ENCODE data around the gene CFAP20.

CFAP20 gene

DNA sequence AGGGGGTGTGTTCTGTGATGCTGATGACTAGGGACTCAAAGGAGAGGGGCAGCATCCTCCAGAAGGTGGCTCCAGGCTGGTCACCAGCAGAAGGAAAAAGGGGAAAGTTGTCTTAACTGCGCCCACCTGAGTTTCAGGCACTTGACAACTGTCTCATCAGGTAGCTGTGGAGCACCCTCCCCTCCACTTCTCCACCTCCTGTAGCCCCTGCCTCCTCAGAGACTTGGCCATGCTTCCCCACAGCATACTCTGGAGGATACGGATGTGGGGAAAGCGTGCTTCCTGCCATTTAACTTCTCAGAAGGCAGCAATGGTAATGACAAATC lies 17.9 kb downstream of the CFAP20 start:
- Histone ChIP-seq H3K27ac (ENCODE audit: low read depth, low read length) (no peak overlapping the region), H3F3A (ENCODE audit: control insufficient read depth, insufficient read depth) (no peaks in the 10 kb centered on the region), H3K27me3 (ENCODE audit: control insufficient read depth, low read length) (no peaks in the 10 kb centered on the region), H3K9me2 (replicated peaks; ENCODE audit: control insufficient read depth, low read length) (no peaks in the 10 kb centered on the region), H3K9me3 (ENCODE audit: control insufficient read depth, insufficient read depth, low read length) (no peaks in the 10 kb centered on the region), H3K4me1 (ENCODE audit: control insufficient read depth, low read length) (peaks cover 14% of the 10 kb centered on the region), H3K4me3 (ENCODE audit: low read length) (no peak overlapping the region), H3K36me3 (ENCODE audit: control insufficient read depth, low read length) (peaks cover 32% of the 10 kb centered on the region), H3K79me2 (ENCODE audit: control insufficient read depth, low read length) (no peaks in the 10 kb centered on the region; the same call in 1 of the 2 replicates), H3K4me2 (ENCODE audit: low read length) (no peak overlapping the region), H4K20me1 (ENCODE audit: control insufficient read depth, insufficient read depth, low read depth, low read length) (no peaks in the 10 kb centered on the region)
- no peak for TF ChIP-seq EZH2phosphoT487 (IDR thresholded peaks at IDR 0.05; ENCODE audit: borderline replicate concordance, low read length)
- TF ChIP-seq, protein P1, sequence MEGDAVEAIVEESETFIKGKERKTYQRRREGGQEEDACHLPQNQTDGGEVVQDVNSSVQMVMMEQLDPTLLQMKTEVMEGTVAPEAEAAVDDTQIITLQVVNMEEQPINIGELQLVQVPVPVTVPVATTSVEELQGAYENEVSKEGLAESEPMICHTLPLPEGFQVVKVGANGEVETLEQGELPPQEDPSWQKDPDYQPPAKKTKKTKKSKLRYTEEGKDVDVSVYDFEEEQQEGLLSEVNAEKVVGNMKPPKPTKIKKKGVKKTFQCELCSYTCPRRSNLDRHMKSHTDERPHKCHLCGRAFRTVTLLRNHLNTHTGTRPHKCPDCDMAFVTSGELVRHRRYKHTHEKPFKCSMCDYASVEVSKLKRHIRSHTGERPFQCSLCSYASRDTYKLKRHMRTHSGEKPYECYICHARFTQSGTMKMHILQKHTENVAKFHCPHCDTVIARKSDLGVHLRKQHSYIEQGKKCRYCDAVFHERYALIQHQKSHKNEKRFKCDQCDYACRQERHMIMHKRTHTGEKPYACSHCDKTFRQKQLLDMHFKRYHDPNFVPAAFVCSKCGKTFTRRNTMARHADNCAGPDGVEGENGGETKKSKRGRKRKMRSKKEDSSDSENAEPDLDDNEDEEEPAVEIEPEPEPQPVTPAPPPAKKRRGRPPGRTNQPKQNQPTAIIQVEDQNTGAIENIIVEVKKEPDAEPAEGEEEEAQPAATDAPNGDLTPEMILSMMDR (IDR thresholded peaks at IDR 0.05; ENCODE audit: low read depth, low read length, poor library complexity, severe bottlenecking), result no peak

DNA sequence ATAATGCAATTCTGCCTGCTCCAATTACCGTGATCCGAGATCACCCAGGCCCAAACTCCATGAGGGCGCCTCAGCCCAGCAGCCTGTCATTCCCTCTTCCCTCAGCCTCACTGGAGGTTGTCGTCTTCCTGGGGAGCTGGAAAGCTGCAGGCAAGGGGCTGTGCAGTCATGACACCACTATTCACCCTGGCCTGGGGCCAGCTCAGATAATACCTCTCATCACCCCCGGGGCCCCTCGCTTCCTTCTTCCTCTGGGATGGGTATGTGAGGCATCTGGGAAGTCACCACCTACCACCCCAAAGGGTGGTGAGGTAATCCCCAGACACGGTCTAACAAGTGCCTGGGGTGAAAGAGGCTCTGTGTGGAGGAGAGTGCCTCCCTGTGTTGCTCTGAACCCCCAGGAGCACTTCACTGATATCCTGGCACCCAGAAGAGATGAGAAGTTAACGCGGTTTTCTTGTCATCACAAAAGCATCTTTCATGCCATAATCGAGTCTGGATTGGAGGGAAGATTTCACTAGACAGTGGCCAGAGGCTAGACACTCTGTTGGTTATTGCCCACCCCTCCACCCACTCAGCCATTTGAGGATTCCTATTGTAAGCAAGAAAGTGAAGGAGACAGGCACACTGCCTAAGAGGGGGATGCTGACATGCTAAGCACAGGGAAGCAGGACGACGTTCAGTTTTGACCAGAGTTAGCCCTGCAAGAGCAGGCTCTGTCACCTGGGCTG lies 18.4 kb downstream of the CFAP20 start:
- H3K27me3 ChIP-seq (ENCODE audit: control insufficient read depth, low read length), result no peaks in the 10 kb centered on the region
- H3K9me3 ChIP-seq (ENCODE audit: control insufficient read depth, insufficient read depth, low read length), result no peaks in the 10 kb centered on the region
- H3K36me3 ChIP-seq (ENCODE audit: control insufficient read depth, low read length), result peaks cover 26% of the 10 kb centered on the region
- no peak overlapping the region for H3K27ac ChIP-seq (ENCODE audit: low read depth, low read length)
- H4K20me1 ChIP-seq (ENCODE audit: control insufficient read depth, insufficient read depth, low read depth, low read length), result no peaks in the 10 kb centered on the region
- H3K79me2 ChIP-seq (ENCODE audit: control insufficient read depth, low read length), result no peaks in the 10 kb centered on the region
- H3K4me3 ChIP-seq (ENCODE audit: low read length), result no peak overlapping the region
- H3K4me2 ChIP-seq (ENCODE audit: low read length), result no peak overlapping the region
- no peaks in the 10 kb centered on the region for H3F3A ChIP-seq (ENCODE audit: control insufficient read depth, insufficient read depth)
- no peaks in the 10 kb centered on the region for H3K9me2 ChIP-seq (replicated peaks; ENCODE audit: control insufficient read depth, low read length)
- peaks cover 14% of the 10 kb centered on the region for H3K4me1 ChIP-seq (ENCODE audit: control insufficient read depth, low read length)
- no peak for TF ChIP-seq EZH2phosphoT487 (IDR thresholded peaks at IDR 0.05; ENCODE audit: borderline replicate concordance, low read length)
- TF ChIP-seq, protein P1 (IDR thresholded peaks at IDR 0.05; ENCODE audit: low read depth, low read length, poor library complexity, severe bottlenecking), result no peak

DNA sequence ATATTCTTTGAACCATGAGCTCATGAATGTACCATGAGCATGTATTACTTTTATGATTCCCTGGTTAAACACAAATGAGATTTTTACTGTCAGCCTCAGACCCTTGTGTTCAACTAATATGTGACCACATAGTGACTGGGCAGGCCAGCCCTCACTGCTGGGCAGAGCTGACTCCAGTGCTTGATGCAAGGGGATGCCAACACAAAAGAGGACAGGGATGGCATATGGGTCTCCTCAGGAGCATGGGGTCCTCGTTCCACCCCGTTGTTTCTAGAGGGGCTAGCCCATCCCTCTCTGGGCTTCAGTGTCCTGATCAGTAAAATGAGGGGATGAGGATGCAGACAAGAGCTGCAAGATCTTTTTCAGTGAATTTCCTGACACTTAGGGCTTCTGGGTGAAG lies 19.3 kb downstream of the CFAP20 start:
- Histone ChIP-seq H3K79me2 (ENCODE audit: control insufficient read depth, low read length) (no peaks in the 10 kb centered on the region), H3K36me3 (ENCODE audit: control insufficient read depth, low read length) (peaks cover 18% of the 10 kb centered on the region), H3K4me2 (ENCODE audit: low read length) (no peak overlapping the region), H3K4me1 (ENCODE audit: control insufficient read depth, low read length) (peaks cover 14% of the 10 kb centered on the region), H3K9me3 (ENCODE audit: control insufficient read depth, insufficient read depth, low read length) (no peaks in the 10 kb centered on the region), H3F3A (ENCODE audit: control insufficient read depth, insufficient read depth) (no peaks in the 10 kb centered on the region), H3K27me3 (ENCODE audit: control insufficient read depth, low read length) (no peaks in the 10 kb centered on the region), H3K9me2 (replicated peaks; ENCODE audit: control insufficient read depth, low read length) (no peaks in the 10 kb centered on the region), H4K20me1 (ENCODE audit: control insufficient read depth, insufficient read depth, low read depth, low read length) (no peaks in the 10 kb centered on the region), H3K27ac (ENCODE audit: low read depth, low read length) (no peak overlapping the region), H3K4me3 (ENCODE audit: low read length) (no peak overlapping the region)
- no peak for TF ChIP-seq EZH2phosphoT487 (IDR thresholded peaks at IDR 0.05; ENCODE audit: borderline replicate concordance, low read length)
- TF ChIP-seq, protein P1 (IDR thresholded peaks at IDR 0.05; ENCODE audit: low read depth, low read length, poor library complexity, severe bottlenecking), result no peak
